ENCODE results near the gene NEDD8.

Gene NEDD8

GRCh38 chr14:24195186-24196070 lies 36.7 kb downstream of the NEDD8 start, which contains the start of gene TM9SF1:
TM9SF1 (minus strand) TSS chr14:24195441; CDS start chr14:24195019, 422 bp downstream.
- peak; percentile 96 for DNase-seq (ENCODE audit: low read depth)
- peak within 1 kb of the TSS; percentile 89 for H3K4me3 ChIP-seq (ENCODE audit: low read depth, low read length)
- no peak for TF ChIP-seq CTCF (IDR thresholded peaks at IDR 0.05; ENCODE audit: low read depth, low read length)
- TF ChIP-seq MAX (IDR thresholded peaks at IDR 0.05; ENCODE audit: low read depth, low read length) = peak; percentile 15
- peak; percentile 61 for TF ChIP-seq MYC (IDR thresholded peaks at IDR 0.05; ENCODE audit: low read depth, low read length)
- TF ChIP-seq POLR2A (IDR thresholded peaks at IDR 0.05; ENCODE audit: extremely low read depth, insufficient read length) = peak; percentile 66

GRCh38 chr14:24194873-24195185 lies 37.3 kb downstream of the NEDD8 start:
- TF ChIP-seq POLR2A (IDR thresholded peaks at IDR 0.05; ENCODE audit: extremely low read depth, insufficient read length) = no peak
- TF ChIP-seq MYC (IDR thresholded peaks at IDR 0.05; ENCODE audit: low read depth, low read length) = no peak
- no peak for TF ChIP-seq CTCF (IDR thresholded peaks at IDR 0.05; ENCODE audit: low read depth, low read length)
- TF ChIP-seq MAX (IDR thresholded peaks at IDR 0.05; ENCODE audit: low read depth, low read length) = no peak
- H3K4me3 ChIP-seq (ENCODE audit: low read depth, low read length) = peak overlapping the region; percentile 89
- DNase-seq (ENCODE audit: low read depth) = no peak

- no peak for TF ChIP-seq CTCF (IDR thresholded peaks at IDR 0.05; ENCODE audit: low read depth, low read length)
- TF ChIP-seq MYC (IDR thresholded peaks at IDR 0.05; ENCODE audit: low read depth, low read length) = no peak
- TF ChIP-seq POLR2A (IDR thresholded peaks at IDR 0.05; ENCODE audit: extremely low read depth, insufficient read length) = no peak
- TF ChIP-seq MAX (IDR thresholded peaks at IDR 0.05; ENCODE audit: low read depth, low read length) = no peak
- no peak for DNase-seq (ENCODE audit: low read depth)
- peak overlapping the region; percentile 89 for H3K4me3 ChIP-seq (ENCODE audit: low read depth, low read length)
These were observed 37.8 kb downstream of the NEDD8 start for GRCh38 chr14:24194186-24194872.

- TF ChIP-seq MYC (IDR thresholded peaks at IDR 0.05; ENCODE audit: low read depth, low read length) = no peak
- TF ChIP-seq MAX (IDR thresholded peaks at IDR 0.05; ENCODE audit: low read depth, low read length) = no peak
- no peak for TF ChIP-seq CTCF (IDR thresholded peaks at IDR 0.05; ENCODE audit: low read depth, low read length)
- no peak for TF ChIP-seq POLR2A (IDR thresholded peaks at IDR 0.05; ENCODE audit: extremely low read depth, insufficient read length)
- no peak for DNase-seq (ENCODE audit: low read depth)
- H3K4me3 ChIP-seq (ENCODE audit: low read depth, low read length) = no peak overlapping the region
These were observed 39.2 kb downstream of the NEDD8 start for GRCh38 chr14:24192933-24193332.

- no peak for TF ChIP-seq CTCF (IDR thresholded peaks at IDR 0.05; ENCODE audit: low read depth, low read length)
- no peak for TF ChIP-seq POLR2A (IDR thresholded peaks at IDR 0.05; ENCODE audit: extremely low read depth, insufficient read length)
- TF ChIP-seq MYC (IDR thresholded peaks at IDR 0.05; ENCODE audit: low read depth, low read length) = no peak
These were observed 41.8 kb downstream of the NEDD8 start for GRCh38 chr14:24190416-24190815.

More at GRCh38 chr14:24190416-24190815, 41.8 kb downstream of the NEDD8 start:
- DNase-seq (ENCODE audit: low read depth) = no peak
- H3K4me3 ChIP-seq (ENCODE audit: low read depth, low read length) = no peak overlapping the region

Data from NB4 (cell line).